ELR (cell line): Measurements from ENCODE around the gene CDK15.
"Not testable (repeated sequence)": the region's sequence is repeated elsewhere in the genome, so short reads cannot be mapped to it uniquely, and the experiment has no call there.

ENCODE experiments used
- DNase-seq: peaks from one replicate; pipeline ENCODE4 v3.0.0-alpha.2; 2015; ENCODE audit warnings: low read depth

CDK15 gene

GRCh38 chr2:201790291-201790690, 16.0 kb upstream of the CDK15 start:
- DNase-seq = no peak

- no peak for DNase-seq
These were observed 15.3 kb upstream of the CDK15 start for GRCh38 chr2:201790989-201791388.

- peak; percentile 45 for DNase-seq
These were observed 12.7 kb upstream of the CDK15 start for GRCh38 chr2:201793631-201794030.

- DNase-seq = no peak
These were observed 12.0 kb upstream of the CDK15 start for GRCh38 chr2:201794294-201794693.

- peak; percentile 79 for DNase-seq
These were observed 10.5 kb upstream of the CDK15 start for GRCh38 chr2:201795607-201796477.

- DNase-seq = peak; percentile 36
These were observed 9.9 kb upstream of the CDK15 start for GRCh38 chr2:201796478-201796865.

- peak; percentile 76 for DNase-seq
These were observed 9.0 kb upstream of the CDK15 start for GRCh38 chr2:201797175-201797840.

GRCh38 chr2:201798252-201798913, 8.0 kb upstream of the CDK15 start:
- DNase-seq = peak; percentile 98

GRCh38 chr2:201798914-201799285, 7.4 kb upstream of the CDK15 start:
- DNase-seq = peak; percentile 67

GRCh38 chr2:201807452-201807999, 1.2 kb downstream of the CDK15 start:
- DNase-seq = peak; percentile 72

GRCh38 chr2:201808027-201808426, 1.7 kb downstream of the CDK15 start:
- DNase-seq = no peak

- no peak for DNase-seq
These were observed 3.3 kb downstream of the CDK15 start for GRCh38 chr2:201809633-201810032.

- DNase-seq = not testable (repeated sequence)
These were observed 4.3 kb downstream of the CDK15 start for GRCh38 chr2:201810604-201811003.

GRCh38 chr2:201813996-201814760, 7.8 kb downstream of the CDK15 start:
- no peak for DNase-seq

- no peak for DNase-seq
These were observed 10.6 kb downstream of the CDK15 start for GRCh38 chr2:201816657-201817575.

- peak; percentile 14 for DNase-seq
These were observed 14.2 kb downstream of the CDK15 start for GRCh38 chr2:201820383-201821007.

- DNase-seq = no peak
These were observed 14.7 kb downstream of the CDK15 start for GRCh38 chr2:201821080-201821479.

GRCh38 chr2:201824212-201824611, 17.9 kb downstream of the CDK15 start:
- no peak for DNase-seq

GRCh38 chr2:201827621-201828020, 21.3 kb downstream of the CDK15 start:
- DNase-seq = no peak

GRCh38 chr2:201828220-201828619, 21.9 kb downstream of the CDK15 start:
- DNase-seq = no peak
